Activated naive CD4-positive, alpha-beta T cell treated with anti-CD3 and anti-CD28 coated beads for 36 hours (primary cell): Measurements from ENCODE around the gene STK35. TPM values are rescaled to one million over a fixed set of nuclear protein-coding genes. Genes with fewer than 3 reads are reported as not detected.

Experiments
- CTCF ChIA-PET: fragments of 350-600 bp; sonication (Branson Sonifier 250); formaldehyde crosslinking; loops from one replicate; lab custom pipeline; 2021; ENCODE audit warnings: antibody characterized with exemption; lab: Charles Lee
- DNase-seq: peaks from one replicate; pipeline ENCODE4 v3.0.0-alpha.2; 2020
- H3K27ac Mint-ChIP-seq: one replicate; pipeline ENCODE4 v1.8.0; 2021; ENCODE audit warnings: mild to moderate bottlenecking, mixed read lengths
- H3K27me3 Mint-ChIP-seq: one replicate; pipeline ENCODE4 v1.8.0; 2021; ENCODE audit warnings: low read depth, mixed read lengths
- H3K36me3 Mint-ChIP-seq: one replicate; pipeline ENCODE4 v1.8.0; 2021; ENCODE audit warnings: low read depth, mixed read lengths
- H3K4me1 Mint-ChIP-seq: one replicate; pipeline ENCODE4 v1.8.0; 2021; ENCODE audit warnings: low read depth, mixed read lengths
- H3K4me3 Mint-ChIP-seq: one replicate; pipeline ENCODE4 v1.8.0; 2021; ENCODE audit warnings: mild to moderate bottlenecking, moderate library complexity, mixed read lengths
- H3K9me3 Mint-ChIP-seq: one replicate; pipeline ENCODE4 v1.8.0; 2021; ENCODE audit warnings: mixed read lengths
- intact Hi-C: fragments of 100-400 bp; cut with micrococcal nuclease; formaldehyde crosslinking; loops from one replicate; pipeline ENCODE4 v1.15.1; 2023
- total RNA-seq, 2 experiments: library from RNA; stranded (reverse); gene quantifications; one replicate each; pipeline ENCODE4 v1.2.3, GENCODE V29; 2021

Gene STK35
- total RNA-seq, 2 experiments from 2014 or later: 20.5 to 20.9 TPM

GRCh38 chr20:2153326-2153725 lies 51.7 kb downstream of the STK35 start:
- H3K4me1 Mint-ChIP-seq: no peaks in the 10 kb centered on the region
- CTCF ChIA-PET: interaction anchor here (2.2 kb wide), 1 partner anchor 19 kb away, joined by 9 read pairs; no protein-coding TSS in a partner anchor
- peaks cover 1% of the 10 kb centered on the region for H3K36me3 Mint-ChIP-seq
- no peak overlapping the region for H3K4me3 Mint-ChIP-seq
- no peak for DNase-seq
- H3K27ac Mint-ChIP-seq: no peak overlapping the region
- intact Hi-C loops: no loop called here
- no peaks in the 10 kb centered on the region for H3K27me3 Mint-ChIP-seq
- no peaks in the 10 kb centered on the region for H3K9me3 Mint-ChIP-seq

GRCh38 chr20:2156224-2156623 lies 54.6 kb downstream of the STK35 start:
- CTCF ChIA-PET: no interaction called here
- intact Hi-C loops: no loop called here
- Mint-ChIP-seq H3K27me3 (no peaks in the 10 kb centered on the region), H3K4me3 (no peak overlapping the region), H3K9me3 (no peaks in the 10 kb centered on the region), H3K36me3 (no peaks in the 10 kb centered on the region), H3K4me1 (no peaks in the 10 kb centered on the region), H3K27ac (no peak overlapping the region)
- DNase-seq: no peak

- Mint-ChIP-seq H3K27ac (no peak overlapping the region), H3K9me3 (no peaks in the 10 kb centered on the region), H3K4me3 (no peak overlapping the region), H3K4me1 (no peaks in the 10 kb centered on the region), H3K27me3 (no peaks in the 10 kb centered on the region), H3K36me3 (no peaks in the 10 kb centered on the region)
- intact Hi-C loops: no loop called here
- CTCF ChIA-PET: no interaction called here
- no peak for DNase-seq
These were observed 55.3 kb downstream of the STK35 start for GRCh38 chr20:2156666-2157624.

DNA sequence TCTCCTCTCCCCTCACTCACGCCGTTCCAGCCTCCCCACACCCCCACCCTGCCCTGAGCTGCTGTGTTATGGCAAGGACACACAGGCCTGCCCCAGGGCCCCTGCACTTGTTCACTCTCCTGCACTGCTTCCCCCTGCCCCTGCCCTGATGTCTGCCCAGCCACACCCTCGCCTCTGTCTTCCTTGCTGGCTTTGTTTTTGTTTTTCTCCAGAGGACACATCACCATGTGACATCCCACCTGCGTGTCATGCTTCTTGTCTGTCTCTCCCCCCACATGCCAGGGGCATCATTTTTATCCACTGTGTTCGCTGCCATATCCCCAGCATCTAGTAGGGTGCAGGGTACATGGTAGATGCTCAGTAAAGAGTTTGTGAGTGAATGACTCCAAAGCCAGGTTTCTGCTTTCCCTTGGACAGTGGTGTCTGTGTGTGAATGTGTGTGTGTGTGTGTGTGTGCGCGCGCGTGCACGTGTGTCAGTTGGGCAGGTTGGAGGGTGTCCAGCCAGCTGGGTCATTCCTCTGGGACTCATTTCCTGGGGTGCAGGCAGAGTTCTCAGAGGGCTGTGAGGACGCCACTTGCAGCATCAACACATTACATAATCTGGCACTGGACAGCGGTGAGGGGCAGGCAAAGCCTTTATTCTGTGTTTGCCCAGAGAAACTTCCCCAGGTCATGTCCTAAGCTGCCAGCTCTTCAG lies 60.6 kb downstream of the STK35 start:
- no peak overlapping the region for H3K27ac Mint-ChIP-seq
- no peaks in the 10 kb centered on the region for H3K9me3 Mint-ChIP-seq
- H3K36me3 Mint-ChIP-seq: no peaks in the 10 kb centered on the region
- no peak overlapping the region for H3K4me3 Mint-ChIP-seq
- no peaks in the 10 kb centered on the region for H3K27me3 Mint-ChIP-seq
- H3K4me1 Mint-ChIP-seq: no peaks in the 10 kb centered on the region
- no peak for DNase-seq
- CTCF ChIA-PET: no interaction called here
- intact Hi-C loops: no loop called here

GRCh38 chr20:2162823-2163166 lies 61.2 kb downstream of the STK35 start:
- Mint-ChIP-seq H3K36me3 (no peaks in the 10 kb centered on the region), H3K4me3 (no peak overlapping the region), H3K27ac (no peak overlapping the region), H3K27me3 (no peaks in the 10 kb centered on the region), H3K4me1 (no peaks in the 10 kb centered on the region), H3K9me3 (no peaks in the 10 kb centered on the region)
- intact Hi-C loops: no loop called here
- CTCF ChIA-PET: no interaction called here
- DNase-seq: no peak

DNA sequence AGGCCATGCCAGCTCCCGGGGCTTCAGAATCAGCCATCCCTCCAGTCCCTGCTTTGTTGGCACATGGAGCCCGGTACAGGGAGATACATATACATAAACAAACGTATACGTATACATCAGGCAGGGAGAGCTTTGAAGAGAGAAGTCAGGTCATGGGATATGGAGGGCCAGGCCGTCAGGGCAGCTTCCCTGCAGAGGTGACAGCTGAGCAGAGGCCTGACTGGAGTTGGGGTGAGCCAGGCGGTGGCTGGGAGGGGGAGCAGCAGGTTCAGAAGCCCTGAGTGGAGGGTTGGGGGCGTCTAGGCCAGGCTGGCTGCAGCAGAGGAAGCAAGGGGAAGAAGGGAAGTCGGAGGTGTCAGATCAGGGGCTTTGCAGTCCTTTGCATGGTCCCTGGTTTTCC lies 61.7 kb downstream of the STK35 start:
- Mint-ChIP-seq H3K4me1 (no peaks in the 10 kb centered on the region), H3K27ac (no peak overlapping the region), H3K9me3 (no peaks in the 10 kb centered on the region), H3K36me3 (no peaks in the 10 kb centered on the region), H3K27me3 (no peaks in the 10 kb centered on the region), H3K4me3 (no peak overlapping the region)
- intact Hi-C loops: no loop called here
- CTCF ChIA-PET: no interaction called here
- DNase-seq: no peak

DNA sequence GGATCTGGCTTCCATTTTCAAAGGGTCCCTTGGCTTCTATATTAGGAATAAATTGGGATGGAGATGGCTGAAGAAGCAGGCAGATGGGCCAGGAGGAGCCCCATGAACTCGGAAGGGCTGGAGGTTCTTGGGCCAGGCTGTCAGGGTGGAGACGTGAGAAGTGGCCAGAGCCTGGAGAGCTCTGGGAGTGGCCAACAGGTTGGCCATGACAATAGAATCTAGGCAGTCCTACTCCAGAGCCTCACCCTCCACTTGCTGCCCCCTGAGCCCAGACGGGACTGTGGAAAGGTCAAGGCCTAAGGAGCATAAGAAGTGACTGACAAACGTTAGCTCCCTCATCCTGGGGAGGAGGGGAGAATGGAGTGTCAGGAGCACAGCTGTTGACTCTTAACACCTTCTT lies 62.1 kb downstream of the STK35 start:
- Mint-ChIP-seq H3K36me3 (no peaks in the 10 kb centered on the region), H3K27ac (no peak overlapping the region), H3K4me3 (no peak overlapping the region), H3K27me3 (no peaks in the 10 kb centered on the region), H3K9me3 (no peaks in the 10 kb centered on the region), H3K4me1 (no peaks in the 10 kb centered on the region)
- DNase-seq: no peak
- intact Hi-C loops: no loop called here
- CTCF ChIA-PET: no interaction called here

GRCh38 chr20:2164421-2164820 lies 62.8 kb downstream of the STK35 start:
- H3K9me3 Mint-ChIP-seq: no peaks in the 10 kb centered on the region
- no peaks in the 10 kb centered on the region for H3K27me3 Mint-ChIP-seq
- intact Hi-C loops: no loop called here
- H3K36me3 Mint-ChIP-seq: no peaks in the 10 kb centered on the region
- DNase-seq: no peak
- no peak overlapping the region for H3K27ac Mint-ChIP-seq
- no peaks in the 10 kb centered on the region for H3K4me1 Mint-ChIP-seq
- CTCF ChIA-PET: no interaction called here
- no peak overlapping the region for H3K4me3 Mint-ChIP-seq

DNA sequence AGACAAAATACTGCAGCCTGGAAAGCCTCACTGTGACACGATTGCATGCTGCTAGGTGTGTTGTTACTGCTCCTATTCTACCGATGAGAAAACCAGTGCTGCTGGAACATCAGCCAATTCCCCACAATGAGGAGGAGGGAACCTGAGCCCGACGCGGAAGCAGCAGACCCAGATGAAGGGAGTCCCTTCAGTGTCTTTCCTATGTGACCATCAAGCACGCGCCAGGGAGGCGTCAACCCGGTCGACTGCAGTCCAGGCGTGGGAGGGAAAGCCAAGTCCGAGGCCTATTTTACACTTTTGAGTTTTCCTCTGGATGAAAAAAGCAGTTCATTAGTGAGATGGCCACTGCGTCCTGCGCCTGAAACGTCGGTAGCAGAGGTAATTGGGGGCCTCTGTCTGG lies 63.3 kb downstream of the STK35 start:
- CTCF ChIA-PET: no interaction called here

DNA sequence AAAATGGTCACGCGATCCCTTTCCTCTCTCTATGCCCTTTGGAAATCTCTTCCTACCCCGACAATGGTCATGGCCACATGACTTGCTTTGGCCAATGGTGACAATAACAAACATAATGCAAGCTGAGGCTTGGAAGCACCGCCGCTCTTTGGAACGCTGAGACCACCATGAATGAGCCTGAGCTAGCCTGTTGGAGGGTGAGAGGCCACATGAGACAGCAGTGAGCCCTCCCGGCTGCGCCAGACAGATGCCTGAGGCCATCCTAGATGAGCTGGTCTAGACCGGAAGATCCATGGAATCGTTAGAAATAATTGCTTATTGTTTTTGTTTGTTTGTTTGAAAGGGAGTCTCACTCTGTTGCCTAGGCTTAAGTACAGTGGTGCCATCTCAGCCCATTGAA lies 64.2 kb downstream of the STK35 start:
- Mint-ChIP-seq H3K9me3 (no peaks in the 10 kb centered on the region), H3K4me1 (no peaks in the 10 kb centered on the region), H3K4me3 (no peak overlapping the region), H3K27me3 (no peaks in the 10 kb centered on the region), H3K27ac (no peak overlapping the region), H3K36me3 (no peaks in the 10 kb centered on the region)
- CTCF ChIA-PET: no interaction called here
- DNase-seq: no peak
- intact Hi-C loops: no loop called here

More for the DNA sequence above, 63.3 kb downstream of the STK35 start:
- H3K4me1 Mint-ChIP-seq: no peaks in the 10 kb centered on the region
- no peaks in the 10 kb centered on the region for H3K27me3 Mint-ChIP-seq
- H3K9me3 Mint-ChIP-seq: no peaks in the 10 kb centered on the region
- intact Hi-C loops: no loop called here
- DNase-seq: no peak
- no peak overlapping the region for H3K27ac Mint-ChIP-seq
- H3K4me3 Mint-ChIP-seq: no peak overlapping the region
- H3K36me3 Mint-ChIP-seq: no peaks in the 10 kb centered on the region

- Mint-ChIP-seq H3K4me1 (no peaks in the 10 kb centered on the region), H3K9me3 (no peaks in the 10 kb centered on the region), H3K4me3 (no peak overlapping the region), H3K36me3 (no peaks in the 10 kb centered on the region), H3K27ac (no peak overlapping the region), H3K27me3 (no peaks in the 10 kb centered on the region)
- DNase-seq: no peak
- intact Hi-C loops: no loop called here
- CTCF ChIA-PET: no interaction called here
These were observed 65.5 kb downstream of the STK35 start for GRCh38 chr20:2167112-2167511.

DNA sequence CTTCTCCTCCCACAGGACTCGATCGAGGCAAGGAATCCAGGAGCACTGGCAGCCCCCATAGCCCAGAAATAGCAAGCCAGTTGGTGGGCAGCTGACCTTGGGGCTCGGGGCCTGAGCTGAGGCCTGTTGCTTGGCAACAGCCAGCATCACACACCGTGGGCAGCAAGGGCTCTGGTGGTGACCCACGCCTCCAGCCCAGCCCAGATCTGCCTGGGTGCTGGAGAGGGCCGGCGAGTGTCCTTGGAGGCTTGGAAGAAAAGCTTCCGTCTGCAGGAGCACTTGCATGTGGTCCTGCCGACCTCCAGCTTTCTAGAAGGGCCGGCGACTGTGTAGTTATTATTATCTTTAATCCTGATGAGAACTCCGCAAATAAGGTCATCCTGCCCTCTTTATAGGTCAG lies 67.3 kb downstream of the STK35 start:
- intact Hi-C loops: no loop called here

More for the DNA sequence above, 67.3 kb downstream of the STK35 start:
- H3K36me3 Mint-ChIP-seq: no peaks in the 10 kb centered on the region
- no peak overlapping the region for H3K4me3 Mint-ChIP-seq
- peaks cover 3% of the 10 kb centered on the region for H3K27me3 Mint-ChIP-seq
- DNase-seq: no peak
- peaks cover 3% of the 10 kb centered on the region for H3K4me1 Mint-ChIP-seq
- no peaks in the 10 kb centered on the region for H3K9me3 Mint-ChIP-seq
- no peak overlapping the region for H3K27ac Mint-ChIP-seq
- CTCF ChIA-PET: interaction anchor here (0.8 kb wide), 1 partner anchor 204 kb away, joined by 3 read pairs; no protein-coding TSS in a partner anchor
